Measurements from ENCODE around the gene ZNF862. TPM values are rescaled to one million over a fixed set of nuclear protein-coding genes. Genes with fewer than 3 reads are reported as not detected.

ZNF862 gene
- total RNA-seq, 1 donor from 2014 or later = 10.4 TPM

GRCh38 chr7:149792220-149792595 is 46.0 kb upstream of the ZNF862 start:
- no peak for DNase-seq
- intact Hi-C loops (cut with micrococcal nuclease) = no loop called here
- no peak overlapping the region for H3K4me3 ChIP-seq
- no peak for TF ChIP-seq CTCF (IDR thresholded peaks at IDR 0.05; ENCODE audit: borderline replicate concordance)
- H3K27me3 ChIP-seq (ENCODE audit: low read depth) = peaks cover 58% of the 10 kb centered on the region
- no peaks in the 10 kb centered on the region for H3K36me3 ChIP-seq
- H3K9me3 ChIP-seq (replicated peaks) = no peaks in the 10 kb centered on the region
- H3K4me1 ChIP-seq = peaks cover 19% of the 10 kb centered on the region
- H3K27ac ChIP-seq (replicated peaks) = no peak overlapping the region

- Histone ChIP-seq H3K27me3 (ENCODE audit: low read depth) (peaks cover 52% of the 10 kb centered on the region), H3K4me1 (peaks cover 9% of the 10 kb centered on the region), H3K36me3 (no peaks in the 10 kb centered on the region), H3K9me3 (replicated peaks) (no peaks in the 10 kb centered on the region), H3K27ac (replicated peaks) (no peak overlapping the region), H3K4me3 (no peak overlapping the region)
- no peak for TF ChIP-seq CTCF (IDR thresholded peaks at IDR 0.05; ENCODE audit: borderline replicate concordance)
- DNase-seq = no peak
- intact Hi-C loops (cut with micrococcal nuclease) = no loop called here
These were observed 44.9 kb upstream of the ZNF862 start for GRCh38 chr7:149793261-149793660.

- Histone ChIP-seq H3K4me3 (no peak overlapping the region), H3K27me3 (ENCODE audit: low read depth) (peaks cover 38% of the 10 kb centered on the region), H3K27ac (replicated peaks) (no peak overlapping the region), H3K4me1 (peaks cover 6% of the 10 kb centered on the region), H3K9me3 (replicated peaks) (no peaks in the 10 kb centered on the region), H3K36me3 (no peaks in the 10 kb centered on the region)
- intact Hi-C loops (cut with micrococcal nuclease) = no loop called here
- no peak for DNase-seq
- no peak for TF ChIP-seq CTCF (IDR thresholded peaks at IDR 0.05; ENCODE audit: borderline replicate concordance)
These were observed 43.5 kb upstream of the ZNF862 start for GRCh38 chr7:149794661-149795060.

GRCh38 chr7:149795126-149795525 is 43.0 kb upstream of the ZNF862 start:
- no peak for DNase-seq
- H3K9me3 ChIP-seq (replicated peaks) = no peaks in the 10 kb centered on the region
- no peak overlapping the region for H3K27ac ChIP-seq (replicated peaks)
- peaks cover 33% of the 10 kb centered on the region for H3K27me3 ChIP-seq (ENCODE audit: low read depth)
- intact Hi-C loops (cut with micrococcal nuclease) = no loop called here
- no peak for TF ChIP-seq CTCF (IDR thresholded peaks at IDR 0.05; ENCODE audit: borderline replicate concordance)
- H3K4me3 ChIP-seq = no peak overlapping the region
- H3K4me1 ChIP-seq = peaks cover 1% of the 10 kb centered on the region
- no peaks in the 10 kb centered on the region for H3K36me3 ChIP-seq

GRCh38 chr7:149796287-149796860 is 41.8 kb upstream of the ZNF862 start:
- no peaks in the 10 kb centered on the region for H3K36me3 ChIP-seq
- peaks cover 21% of the 10 kb centered on the region for H3K27me3 ChIP-seq (ENCODE audit: low read depth)
- TF ChIP-seq CTCF (IDR thresholded peaks at IDR 0.05; ENCODE audit: borderline replicate concordance) = no peak
- no peaks in the 10 kb centered on the region for H3K4me1 ChIP-seq
- intact Hi-C loops (cut with micrococcal nuclease) = no loop called here
- no peak for DNase-seq
- no peak overlapping the region for H3K4me3 ChIP-seq
- H3K27ac ChIP-seq (replicated peaks) = no peak overlapping the region
- H3K9me3 ChIP-seq (replicated peaks) = no peaks in the 10 kb centered on the region

All from left ventricle myocardium inferior (tissue), 1 donor.